Stimulated activated naive CD4-positive, alpha-beta T cell (primary cell): ENCODE results near the gene TTC4.
"Not testable (repeated sequence)": the region's sequence is repeated elsewhere in the genome, so short reads cannot be mapped to it uniquely, and the experiment has no call there.

ENCODE experiments used
- DNase-seq, 6 experiments: peaks; one replicate each; lab custom pipeline; 2025; lab: John Stamatoyannopoulos, UW

TTC4 gene

DNA sequence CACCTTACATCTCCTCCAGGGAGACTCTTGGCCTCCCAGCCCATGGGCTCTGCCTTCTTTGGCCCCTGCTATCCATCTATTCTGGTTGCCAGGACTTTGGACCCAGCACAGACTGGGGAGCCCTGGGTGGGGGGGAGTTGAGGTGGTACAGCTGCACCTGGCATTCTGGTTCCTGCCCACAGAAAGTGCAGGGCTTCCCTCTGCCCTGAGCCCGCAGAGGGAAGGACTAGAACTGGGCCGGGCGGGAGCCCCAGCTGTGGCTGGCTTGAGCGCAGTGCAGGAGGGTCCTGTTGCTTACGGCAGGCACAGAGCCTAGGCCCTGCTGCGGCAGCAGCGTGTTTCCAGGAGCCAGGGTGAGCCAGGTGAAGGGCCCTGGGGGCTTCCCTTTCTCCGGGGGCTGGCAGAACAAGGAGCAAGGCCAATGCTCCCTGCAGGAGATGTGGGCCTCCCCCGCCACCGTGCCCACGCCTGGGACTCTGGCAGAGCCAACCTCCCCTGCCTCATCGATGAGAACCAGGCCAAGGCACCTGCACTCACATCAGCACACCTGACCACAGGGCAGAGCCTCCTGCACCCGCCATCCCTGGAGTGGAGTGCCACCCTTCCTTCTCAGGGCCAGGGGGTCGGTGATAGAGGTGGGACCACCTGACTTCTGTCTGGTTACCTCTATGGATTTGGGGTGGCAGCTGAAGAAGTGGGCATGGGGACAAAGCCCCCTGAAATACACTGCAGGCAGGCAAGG lies 32.6 kb downstream of the TTC4 start:
- DNase-seq = no peak

DNA sequence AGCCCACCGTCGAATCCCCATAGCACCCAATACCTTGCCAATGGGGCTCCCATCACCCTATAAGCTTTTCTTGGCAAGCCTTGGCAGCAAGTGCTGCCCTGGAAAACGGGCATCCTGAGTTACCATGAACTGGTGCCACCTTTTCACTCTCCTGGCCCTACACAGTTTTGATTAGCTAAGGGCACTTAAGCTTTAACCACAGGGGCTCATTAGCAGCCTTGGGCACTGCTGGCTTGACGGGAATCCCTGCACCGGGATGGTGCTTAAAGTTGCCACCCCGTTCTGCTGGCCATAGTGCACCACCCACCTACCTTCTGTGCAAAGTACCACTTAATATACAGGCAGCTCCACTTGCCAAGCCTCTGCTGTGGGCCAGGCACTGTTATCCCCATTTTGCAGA lies 34.9 kb downstream of the TTC4 start:
- DNase-seq = no peak

DNA sequence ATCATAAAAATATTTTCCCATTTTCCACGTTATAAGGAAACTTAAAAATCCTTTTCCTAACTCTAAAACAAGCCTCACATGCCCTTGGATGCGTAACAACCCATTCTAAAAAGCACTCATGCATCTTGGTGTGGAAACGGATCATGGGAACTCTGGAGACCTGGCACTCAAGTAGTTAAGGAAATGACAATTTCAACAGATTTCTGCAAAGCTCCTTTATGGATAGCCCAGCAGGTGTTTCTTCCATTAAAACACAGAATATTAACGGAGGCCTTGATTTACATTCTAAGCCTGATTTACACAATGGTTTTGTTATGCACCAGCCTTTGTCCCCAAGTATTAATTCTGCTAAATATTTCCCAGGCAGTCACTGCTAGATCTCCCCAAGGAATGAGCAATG lies 35.8 kb downstream of the TTC4 start:
- no peak for DNase-seq

DNA sequence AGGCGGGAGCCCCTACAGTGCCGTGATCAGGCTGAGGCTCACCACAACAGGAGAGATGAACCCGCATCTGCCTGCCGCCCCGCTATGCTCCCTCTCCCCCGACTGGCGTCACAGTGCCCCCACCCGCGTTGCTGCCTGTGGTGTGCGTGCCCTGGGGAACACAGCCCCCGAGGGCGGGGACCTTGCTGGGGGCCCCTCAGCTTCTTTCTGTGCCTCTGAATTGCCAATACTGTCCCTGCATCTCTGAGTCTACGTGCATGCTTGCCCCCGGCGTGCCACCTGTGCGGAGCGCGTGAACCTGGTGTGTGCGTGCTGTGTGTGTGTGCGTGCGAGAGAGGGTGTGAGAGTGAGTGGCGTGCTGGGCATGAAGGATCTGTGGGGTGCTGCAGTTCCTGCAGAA lies 38.4 kb downstream of the TTC4 start:
- DNase-seq = no peak

DNA sequence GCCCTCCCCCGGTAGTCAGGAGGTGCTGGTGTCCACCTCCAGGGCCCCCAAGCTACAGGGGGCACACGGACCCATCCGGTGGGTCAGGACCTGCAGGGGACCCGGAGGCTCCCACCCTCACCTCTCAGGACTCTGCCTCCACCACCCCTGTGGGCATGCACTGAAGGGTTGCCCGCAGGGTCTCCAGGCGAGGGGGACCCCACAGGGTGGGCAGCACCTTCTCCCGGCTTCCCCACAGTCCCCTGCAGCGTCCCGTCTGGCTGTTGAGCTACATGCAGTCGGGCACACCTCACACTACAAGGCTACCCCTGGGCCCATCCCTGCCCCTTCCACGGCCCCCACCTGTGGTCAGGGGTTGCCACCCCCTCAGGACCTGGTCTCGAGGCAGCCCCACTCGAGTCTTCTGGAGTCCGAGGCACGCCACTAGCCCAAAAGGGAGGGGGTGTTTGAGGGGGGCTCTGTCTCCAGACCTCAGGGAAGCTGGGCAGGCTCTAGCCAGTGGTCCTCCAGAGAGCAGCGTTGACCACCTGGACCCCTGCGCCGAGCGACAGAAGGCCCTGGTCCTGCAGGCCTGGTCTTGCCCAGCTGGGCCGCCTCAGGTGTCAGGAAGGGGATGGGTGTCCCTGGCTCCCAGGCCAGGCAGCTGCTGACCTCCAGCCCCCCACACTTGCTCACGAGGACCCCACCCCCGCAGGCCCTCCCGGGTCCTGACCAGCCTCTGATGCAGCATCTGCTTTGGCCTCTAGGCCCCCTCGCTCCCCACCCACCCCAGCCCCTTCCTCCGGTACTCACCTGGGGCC lies 39.0 kb downstream of the TTC4 start:
- DNase-seq = no peak

DNA sequence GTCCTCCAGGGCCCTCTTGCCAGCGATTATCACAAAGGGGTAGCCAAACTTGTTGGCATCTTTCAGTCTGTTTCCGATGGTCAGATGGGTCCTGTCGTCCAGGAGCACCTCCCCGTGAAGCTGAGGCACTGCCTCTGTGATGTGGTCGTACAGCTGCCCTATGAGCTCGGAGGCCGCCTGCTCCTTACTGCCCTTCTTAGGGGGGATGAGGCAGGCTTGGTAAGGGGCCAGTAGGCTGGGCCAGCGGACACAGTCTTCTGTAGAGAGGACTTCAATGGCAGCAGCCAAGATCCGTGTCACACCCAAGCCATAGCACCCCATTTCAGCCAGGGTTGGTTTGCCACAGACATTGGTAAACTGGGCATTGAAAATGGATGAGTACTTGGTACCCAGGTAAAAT lies 42.2 kb downstream of the TTC4 start:
- DNase-seq = no peak

DNA sequence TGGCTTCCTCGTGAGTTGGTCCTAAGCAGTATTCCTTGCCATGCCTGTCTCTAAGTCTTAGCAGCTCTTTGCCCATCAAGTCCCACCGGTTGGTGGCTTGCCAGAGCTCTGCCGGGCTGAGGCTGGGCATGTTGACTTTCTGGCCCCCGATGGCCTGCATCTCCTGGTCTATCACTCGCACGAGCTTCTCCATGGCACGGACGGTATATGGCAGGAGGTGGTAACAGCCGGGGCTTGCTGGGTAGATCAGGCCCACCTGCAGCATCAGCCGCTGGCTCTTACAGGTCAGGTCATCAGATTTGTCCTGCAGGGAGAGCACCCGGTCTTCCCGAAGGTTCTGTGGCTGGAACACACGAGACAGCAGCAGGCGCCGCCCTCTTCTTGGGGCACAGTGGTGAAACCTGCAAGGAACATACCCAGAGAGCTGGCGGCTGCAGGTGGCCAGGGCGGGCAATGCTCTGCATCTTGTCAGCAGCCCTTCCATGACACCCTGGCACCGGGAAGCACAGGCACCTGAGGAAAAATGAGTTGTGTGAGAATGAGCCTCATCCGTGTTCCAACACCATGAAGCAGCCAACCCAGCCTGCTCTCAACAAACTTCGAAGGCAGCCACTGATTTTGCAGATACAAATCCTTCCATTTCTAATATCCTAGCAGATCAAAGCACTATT lies 43.2 kb downstream of the TTC4 start:
- no peak for DNase-seq

DNA sequence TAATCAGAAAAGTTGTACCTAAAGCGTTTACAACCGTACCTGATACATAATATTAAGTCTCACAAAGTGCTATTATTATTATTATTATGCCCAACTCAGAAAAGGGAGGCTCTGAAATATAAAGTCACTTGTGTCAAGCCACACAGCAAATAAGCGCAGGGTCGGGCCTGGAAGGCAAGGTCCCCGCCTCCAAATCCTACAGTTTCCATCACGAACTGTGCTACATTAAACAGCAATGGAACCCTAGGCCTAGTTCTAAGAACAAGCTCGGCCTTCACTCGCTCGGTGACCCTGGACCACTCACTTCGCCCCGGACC lies 48.1 kb downstream of the TTC4 start:
- DNase-seq = no peak

DNA sequence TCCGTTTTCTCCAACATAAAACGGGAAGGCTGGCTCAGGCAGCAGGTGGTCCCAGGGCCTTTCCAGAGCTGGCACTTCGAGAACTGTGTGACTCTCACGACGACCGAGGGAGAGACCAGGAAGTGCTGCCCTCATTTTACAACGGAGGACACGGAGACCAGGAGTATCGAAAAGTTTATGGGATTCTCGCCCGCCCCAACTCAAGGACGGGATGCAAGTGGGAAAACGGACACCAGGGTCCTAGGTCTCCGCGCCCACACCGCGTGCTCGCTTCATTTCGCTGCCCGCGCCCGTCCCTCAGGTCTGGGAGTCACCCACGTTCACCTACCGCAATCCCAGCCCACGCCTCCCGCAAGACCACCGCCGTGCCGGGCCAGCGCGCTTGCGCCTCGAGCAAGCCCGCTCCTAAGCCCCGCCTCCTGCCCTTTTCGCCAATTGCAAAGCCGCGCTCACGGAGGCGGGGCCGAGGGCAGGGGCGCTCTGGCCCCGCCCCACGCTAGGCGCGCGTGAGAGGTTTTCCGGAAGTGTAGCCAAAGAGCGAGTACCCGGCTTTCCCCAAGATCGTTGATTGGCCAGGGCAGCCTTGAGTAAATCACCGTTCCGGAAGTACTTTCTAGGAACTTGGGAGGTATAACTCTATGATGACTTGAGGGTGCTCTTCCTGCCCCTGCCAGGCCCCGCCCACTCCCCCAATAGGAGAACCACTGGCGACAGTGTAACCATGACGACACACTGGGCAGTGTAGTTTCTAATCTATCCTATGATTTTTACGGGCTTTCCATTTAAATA lies 48.7 kb downstream of the TTC4 start, which contains the start of gene PARS2:
Gene PARS2, minus strand, starts transcription at position 391 of the 789 bp plus-strand sequence. CDS start 5,362 bp downstream, outside the sequence.
- peak; percentile 85 to 99 (median 95) for DNase-seq

DNA sequence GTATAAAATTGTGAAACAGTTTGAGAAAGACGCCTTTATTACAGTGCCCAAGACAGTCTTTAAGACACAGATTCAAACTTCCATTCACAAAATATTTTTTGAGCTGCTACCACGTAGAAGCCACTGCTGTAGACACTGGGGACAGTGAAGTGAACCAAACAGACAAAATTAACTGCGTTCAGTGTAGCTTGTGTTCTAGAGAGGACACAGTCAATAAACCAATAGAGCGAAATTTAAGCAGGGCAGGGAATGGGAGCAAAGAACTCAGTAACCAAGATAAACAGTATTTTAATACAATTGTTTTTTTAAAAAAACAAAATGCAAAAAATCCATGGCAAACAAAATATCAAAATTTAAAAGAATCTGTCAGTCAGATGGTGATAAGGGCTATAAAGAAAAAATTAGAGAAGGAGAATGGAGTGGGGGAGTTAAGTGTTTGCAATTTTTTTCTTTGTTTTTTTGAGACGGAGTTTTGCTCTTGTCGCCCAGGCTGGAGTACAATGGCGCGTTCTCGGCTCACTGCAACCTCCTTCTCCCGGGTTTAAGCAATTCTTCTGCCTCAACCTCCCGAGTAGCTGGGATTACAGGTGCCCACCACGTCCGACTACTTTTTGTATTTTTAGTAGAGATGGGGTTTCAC lies 49.4 kb downstream of the TTC4 start:
- DNase-seq = no peak

DNA sequence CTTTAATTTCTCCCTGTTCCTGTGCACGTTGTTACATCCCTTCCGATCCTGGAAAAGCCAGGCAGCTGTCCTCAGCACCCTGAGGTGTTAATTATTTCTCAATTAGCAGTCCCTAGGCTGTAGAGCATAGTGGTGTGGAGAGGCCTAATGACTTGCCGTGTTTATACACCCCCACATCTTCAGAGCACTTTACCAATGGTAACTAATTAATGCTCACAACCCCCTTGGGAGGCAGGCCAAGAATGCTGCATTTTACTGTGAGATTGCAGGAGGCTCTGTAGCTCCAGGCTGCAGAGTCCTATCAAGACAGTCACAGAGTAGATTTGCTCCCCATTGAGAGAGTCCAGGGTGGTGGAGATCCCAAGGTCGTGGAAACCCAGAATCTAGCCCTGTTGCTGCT lies 51.1 kb downstream of the TTC4 start:
- no peak for DNase-seq

DNA sequence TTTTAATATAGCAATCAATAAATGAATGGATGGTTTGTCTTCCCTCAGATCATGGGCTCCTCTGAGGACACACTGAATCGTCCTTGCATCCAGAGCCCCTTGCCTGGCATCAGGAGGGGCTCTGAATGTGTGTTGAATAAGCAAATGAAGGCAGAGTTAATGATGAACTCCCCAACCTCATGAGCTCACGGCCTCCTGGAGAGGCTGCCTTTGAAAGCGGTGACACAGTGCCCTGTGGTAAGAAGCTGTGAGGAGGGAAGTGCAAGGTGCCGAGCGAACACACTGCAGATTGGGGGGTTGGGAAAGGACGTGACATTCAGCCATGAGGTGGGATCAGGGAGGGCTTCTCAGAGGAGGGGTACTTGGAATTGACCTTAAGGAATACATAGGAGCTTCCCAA lies 51.9 kb downstream of the TTC4 start:
- DNase-seq = no peak

DNA sequence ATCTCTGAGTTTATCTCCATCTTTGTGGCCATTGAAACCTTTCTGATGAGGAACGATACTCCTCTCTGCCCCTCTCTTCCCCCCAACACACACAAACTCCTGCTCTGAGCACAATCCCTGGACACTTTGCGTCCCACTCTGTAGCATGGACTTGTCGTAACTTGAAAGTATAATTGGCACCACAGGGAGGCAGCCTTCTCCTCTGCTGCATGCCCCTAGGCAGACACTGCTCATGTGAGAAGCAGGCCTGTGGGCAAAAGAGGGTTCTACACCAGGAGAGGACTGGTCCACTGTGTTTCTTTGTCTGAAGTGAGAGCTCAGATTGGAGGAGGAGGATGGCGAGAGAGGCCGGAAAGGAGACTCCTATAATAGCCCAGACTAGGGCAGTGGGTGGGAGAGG lies 52.4 kb downstream of the TTC4 start:
- no peak for DNase-seq

DNA sequence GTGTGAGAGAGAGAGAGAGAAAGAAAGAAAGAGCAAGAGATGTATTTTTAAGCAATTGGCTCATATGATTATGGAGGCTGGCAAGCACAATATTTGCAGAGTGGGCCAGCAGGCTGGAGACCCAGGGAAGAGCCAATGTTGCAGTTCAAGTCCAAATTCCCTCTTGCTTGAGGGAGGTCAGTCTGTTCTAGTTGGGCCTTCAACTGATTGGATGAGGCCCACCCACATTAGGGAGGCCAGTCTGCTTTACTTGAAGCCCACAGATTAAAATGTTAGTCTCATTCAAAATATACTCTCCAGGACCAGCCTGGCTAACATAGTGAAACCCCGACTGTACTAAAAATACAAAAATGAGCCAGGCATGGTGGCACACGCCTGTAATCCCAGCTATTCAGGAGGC lies 57.3 kb downstream of the TTC4 start:
- DNase-seq = no peak

DNA sequence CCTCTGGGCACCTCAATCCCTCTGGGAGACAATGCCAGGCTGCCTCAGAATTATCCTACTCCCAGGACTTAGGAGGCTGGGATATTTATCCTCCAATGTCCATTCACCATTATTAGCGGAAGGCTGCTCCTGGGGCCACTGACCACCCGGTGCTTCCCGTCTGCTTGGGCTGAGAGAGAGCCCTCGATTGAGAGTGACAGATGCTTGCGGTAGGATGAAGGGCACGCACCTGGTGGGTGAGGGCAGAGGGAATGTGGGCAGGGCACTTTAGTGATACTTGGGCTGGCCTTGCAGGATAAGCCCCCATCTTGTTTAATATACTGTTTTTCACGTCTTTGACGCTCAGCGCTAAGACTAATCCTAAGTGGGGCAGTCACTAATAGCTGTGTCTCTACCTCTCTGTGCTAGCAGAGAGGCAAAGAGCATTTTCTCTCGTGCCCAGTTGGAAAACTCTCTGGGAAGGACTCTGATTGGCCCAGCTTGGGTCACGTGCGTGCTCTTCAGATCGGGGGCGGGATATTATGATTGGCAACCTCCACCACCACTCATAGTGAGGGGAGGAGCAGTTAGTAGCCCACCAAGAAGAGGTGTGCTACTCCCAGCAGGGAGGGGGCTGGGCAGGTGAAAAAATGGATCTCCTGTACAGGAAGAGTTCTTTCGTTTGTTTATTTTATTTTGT lies 59.3 kb downstream of the TTC4 start:
- DNase-seq = no peak

DNA sequence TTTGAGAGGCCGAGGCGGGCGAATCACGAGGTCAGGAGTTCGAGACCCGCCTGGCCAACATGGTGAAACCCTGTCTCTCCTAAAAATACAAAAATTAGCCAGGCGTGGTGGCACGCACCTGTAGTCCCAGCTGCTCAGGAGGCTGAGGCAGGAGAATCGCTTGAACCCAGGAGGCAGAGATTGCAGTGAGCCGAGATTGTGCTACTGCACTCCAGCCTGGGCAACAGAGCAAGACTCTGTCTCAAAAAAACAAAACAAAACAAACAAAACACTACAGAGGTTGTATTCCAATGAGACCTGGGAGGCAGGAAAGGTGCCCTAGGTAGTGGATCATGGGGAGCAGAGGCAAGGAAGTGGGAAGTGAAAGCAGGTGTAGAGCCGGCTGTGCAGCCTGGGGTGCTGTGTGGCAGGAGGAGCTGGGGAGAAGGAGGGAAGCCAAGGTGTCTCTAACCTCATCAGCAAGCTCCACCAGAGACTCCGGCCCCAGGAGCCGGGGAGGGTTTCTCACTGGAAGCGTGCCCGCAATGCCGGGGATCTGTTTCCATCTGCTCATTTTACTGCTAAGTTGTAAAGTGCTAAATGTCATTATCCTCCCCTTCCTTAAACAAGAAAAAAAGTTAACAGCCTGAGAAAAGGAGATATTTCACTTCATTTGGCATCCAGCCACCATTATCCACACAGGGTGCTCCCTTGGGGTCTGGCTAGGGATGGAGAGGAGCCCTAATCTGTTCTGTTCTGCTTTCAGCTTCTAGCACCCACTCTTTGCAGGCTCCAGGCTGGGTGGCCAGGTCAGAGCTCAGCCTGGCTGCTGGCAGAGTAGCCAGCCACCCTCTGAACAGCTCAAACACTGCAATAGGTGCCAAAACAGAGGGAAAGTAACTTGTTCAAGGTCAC lies 60.4 kb downstream of the TTC4 start:
- DNase-seq = not testable (repeated sequence)

DNA sequence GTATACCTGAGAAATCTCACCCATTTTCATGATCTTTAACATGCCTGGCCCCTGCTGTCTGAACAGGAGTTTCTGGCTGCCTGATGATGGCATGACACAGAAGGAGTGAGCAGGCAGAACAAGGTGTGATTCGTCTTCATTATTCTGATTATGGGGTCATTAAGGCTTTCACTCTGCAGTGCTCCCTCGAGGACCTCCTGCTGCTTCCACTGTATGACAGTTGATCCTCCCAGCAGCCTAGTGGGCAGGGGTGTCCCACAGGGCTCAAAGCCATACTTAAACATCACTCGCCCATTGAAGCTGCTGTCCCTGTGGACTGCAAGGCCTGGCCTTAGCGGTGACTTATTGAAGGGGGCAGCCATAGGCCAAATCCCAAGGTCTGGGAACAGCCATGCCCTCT lies 61.4 kb downstream of the TTC4 start:
- no peak for DNase-seq

DNA sequence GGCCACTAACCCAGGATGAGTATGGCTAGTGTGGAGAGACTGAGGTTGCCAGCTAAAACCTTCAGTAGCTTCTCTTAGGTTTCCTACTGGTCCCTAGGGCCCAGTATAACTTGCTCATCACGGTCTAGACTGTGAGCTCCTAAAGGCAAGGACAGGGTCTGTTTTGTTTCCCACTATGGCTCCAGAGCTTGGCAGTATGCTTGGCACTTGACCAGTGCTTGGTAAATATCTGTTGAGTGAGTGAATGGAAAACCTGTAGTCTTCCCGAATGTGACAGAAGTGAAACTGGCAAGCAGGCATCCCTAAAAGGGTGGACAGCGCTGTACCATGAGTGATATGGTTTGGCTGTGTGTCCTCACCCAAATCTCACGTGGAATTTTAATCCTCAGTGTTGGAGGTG lies 61.8 kb downstream of the TTC4 start:
- no peak for DNase-seq

DNA sequence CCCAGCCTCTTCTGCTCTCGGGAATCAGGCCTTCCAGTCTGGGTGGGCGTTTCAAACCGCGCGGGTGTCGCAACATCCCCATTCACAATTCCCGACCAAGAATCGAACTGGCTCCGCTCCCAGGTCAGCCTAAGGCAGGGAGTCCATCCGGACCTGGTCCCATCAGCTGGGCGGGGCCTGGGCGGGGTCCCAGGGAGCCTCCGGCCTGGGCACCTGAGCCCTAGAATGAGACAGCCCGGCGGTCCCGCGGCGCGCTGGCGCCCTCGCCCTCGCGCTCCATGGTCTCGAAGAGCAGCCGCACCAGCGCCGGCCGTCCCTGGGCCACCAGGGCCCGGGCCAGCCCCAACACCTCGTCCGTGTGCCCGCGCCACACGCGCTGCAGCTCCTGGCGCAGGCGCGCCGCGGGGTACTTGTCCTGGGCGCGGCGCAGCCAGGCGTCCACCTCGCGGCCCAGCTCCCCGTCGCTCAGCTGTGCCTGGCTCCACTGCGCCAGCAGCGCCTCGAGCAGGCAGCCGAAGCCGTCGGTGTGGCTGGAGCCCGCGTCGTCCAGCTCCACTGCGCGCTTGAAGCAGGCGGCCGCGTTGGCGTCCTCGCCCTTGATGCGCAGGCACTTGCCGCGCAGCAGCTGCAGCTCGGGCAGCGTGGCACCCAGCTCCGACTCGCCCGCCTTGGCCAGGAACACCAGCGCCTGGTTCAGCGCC lies 65.5 kb downstream of the TTC4 start:
- no peak for DNase-seq

DNA sequence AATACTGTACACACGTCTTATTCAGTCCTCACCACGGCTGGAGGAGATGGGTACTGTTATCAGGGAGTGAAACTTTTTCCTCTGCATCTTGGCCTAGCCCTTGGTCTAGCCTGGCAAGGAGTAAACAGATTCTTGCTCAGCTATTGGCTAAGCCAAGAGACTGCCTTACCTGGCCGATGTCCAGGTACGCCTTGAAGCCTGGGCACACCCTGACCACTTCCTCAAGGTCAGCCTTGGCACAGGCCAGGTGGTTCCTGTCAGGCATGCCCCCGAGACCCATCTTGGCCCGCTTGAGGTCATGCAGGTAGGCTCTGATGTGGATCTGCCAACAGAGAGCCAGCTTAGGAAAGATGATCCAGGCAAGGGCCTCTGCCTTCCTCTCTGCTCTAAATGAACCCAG lies 66.5 kb downstream of the TTC4 start:
- DNase-seq = no peak
